Measurements from ENCODE around the gene THSD4.

DNA sequence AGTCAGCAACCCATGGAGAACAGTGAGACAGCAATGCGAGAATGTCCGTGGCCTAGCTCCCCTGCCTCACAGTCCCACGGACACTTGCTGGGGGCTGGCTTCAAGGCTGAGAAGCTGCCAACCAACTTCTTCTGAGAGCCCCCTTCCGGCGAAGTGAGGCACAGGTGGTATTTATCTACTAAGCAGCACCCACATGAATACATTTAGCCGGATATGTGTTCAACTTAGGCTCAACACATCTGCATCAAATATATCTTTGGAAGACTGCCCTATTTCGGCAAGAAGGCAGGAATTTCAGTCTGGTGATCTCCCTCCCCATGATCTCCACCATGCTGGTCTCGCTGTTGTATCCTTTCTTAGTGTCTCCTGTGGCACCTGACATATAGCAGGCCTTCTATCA is 354.1 kb downstream of the THSD4 start:
- TF ChIP-seq POLR2AphosphoS5 (IDR thresholded peaks at IDR 0.05; ENCODE audit: insufficient read depth in 1 of 2, low read depth in 1 of 2) (no peak), POLR2A (IDR thresholded peaks at IDR 0.05) (no peak)
